Measurements from ENCODE around the gene NFYA. TPM values are rescaled to one million over a fixed set of nuclear protein-coding genes. Genes with fewer than 3 reads are reported as not detected.

NFYA gene
- total RNA-seq, 2 experiments from 2014 or later = 26.7 to 27.3 TPM

DNA sequence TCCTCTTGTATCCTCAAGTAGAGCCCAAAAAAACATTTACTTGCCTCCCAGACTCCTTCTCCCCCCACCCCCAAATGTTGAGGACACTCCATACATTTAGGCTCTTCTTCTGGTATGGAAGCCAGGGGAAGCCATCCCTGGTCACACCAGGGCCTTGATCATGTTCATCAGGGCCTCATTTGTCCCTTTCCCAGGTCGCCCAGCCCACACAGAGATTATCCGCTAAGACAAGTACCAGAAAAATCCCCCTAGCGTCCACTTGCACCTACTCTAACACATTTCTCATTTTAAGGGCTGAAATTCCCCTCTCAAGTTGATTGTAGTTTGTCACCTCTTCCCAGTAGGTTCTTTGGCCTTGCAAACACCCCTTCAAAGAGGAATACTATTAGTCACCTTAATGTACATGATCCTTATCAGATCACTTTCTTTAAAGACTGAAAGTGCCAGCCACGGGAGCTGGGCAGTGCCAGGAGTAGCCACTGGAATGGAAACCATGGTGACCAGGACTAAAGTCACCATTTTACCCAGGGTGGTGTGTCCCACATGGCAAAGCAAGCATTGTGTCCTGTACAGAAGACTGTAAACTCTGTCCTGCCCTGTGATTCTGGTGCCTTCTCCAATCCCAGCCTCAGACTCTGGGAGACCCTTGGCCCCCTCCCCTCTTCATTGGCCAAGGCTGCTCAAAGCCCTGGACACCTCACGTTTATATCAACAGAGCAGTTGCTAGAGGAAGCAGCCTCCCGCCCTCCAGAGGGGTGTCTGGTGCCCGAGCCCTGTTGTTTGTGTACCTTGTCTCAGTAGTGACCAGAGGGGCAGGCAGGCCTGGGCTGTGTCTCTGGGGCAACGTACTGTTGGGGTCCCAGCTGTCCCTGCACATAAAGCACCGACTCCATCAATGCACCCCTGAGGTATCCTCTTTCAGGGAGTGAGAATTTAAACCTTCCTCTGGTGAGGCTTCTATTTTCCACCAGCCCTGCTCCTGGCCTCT, 24.7 kb upstream of the NFYA start:
- CTCF ChIA-PET = no interaction called here

DNA sequence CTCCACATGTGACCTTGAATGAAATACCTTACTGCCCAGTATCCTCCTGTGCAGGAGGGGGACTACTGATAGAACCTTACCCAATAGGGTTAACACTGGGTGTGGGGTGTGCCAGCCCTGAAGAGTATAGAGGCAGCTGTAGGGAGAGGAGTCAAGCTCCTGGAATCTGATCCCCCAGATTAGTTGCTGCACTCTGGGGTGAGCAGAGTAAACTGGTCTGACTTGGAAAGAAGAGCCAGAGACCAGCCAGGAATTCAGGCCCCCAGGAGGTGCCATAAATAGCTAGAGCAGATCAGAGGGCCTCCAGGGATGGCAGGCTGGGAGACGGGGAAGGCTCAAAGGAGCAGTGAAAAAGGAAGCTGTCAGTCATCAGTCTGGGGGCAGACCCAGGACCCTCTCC, 23.3 kb upstream of the NFYA start:
- POLR2A ChIA-PET = no interaction called here
- no peaks in the 10 kb centered on the region for H3K9me3 ChIP-seq (ENCODE audit: control insufficient read depth in 1 of 2, insufficient read depth in 1 of 2, low read length in 2 of 2)
- H3K27ac ChIP-seq (ENCODE audit: low read depth in 1 of 2, low read length in 2 of 2) = no peak overlapping the region
- Mint-ChIP-seq H3K4me3 (no peak overlapping the region), H3K27me3 (no peaks in the 10 kb centered on the region), H3K27ac (no peak overlapping the region), H3K4me1 (ENCODE audit: low read depth) (peaks cover 22% of the 10 kb centered on the region), H3K9me3 (no peaks in the 10 kb centered on the region), H3K36me3 (ENCODE audit: low read depth) (peaks cover 6% of the 10 kb centered on the region)
- TF ChIP-seq, protein P1, sequence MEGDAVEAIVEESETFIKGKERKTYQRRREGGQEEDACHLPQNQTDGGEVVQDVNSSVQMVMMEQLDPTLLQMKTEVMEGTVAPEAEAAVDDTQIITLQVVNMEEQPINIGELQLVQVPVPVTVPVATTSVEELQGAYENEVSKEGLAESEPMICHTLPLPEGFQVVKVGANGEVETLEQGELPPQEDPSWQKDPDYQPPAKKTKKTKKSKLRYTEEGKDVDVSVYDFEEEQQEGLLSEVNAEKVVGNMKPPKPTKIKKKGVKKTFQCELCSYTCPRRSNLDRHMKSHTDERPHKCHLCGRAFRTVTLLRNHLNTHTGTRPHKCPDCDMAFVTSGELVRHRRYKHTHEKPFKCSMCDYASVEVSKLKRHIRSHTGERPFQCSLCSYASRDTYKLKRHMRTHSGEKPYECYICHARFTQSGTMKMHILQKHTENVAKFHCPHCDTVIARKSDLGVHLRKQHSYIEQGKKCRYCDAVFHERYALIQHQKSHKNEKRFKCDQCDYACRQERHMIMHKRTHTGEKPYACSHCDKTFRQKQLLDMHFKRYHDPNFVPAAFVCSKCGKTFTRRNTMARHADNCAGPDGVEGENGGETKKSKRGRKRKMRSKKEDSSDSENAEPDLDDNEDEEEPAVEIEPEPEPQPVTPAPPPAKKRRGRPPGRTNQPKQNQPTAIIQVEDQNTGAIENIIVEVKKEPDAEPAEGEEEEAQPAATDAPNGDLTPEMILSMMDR (IDR thresholded peaks at IDR 0.05) = no peak
- no peak overlapping the region for H3K4me3 ChIP-seq (ENCODE audit: low read length)
- no peaks in the 10 kb centered on the region for H3K27me3 ChIP-seq (ENCODE audit: control insufficient read depth in 1 of 2, insufficient read depth in 2 of 2, low read length in 2 of 2)
- intact Hi-C loops (cut with DNase I, micrococcal nuclease) = no loop called here
- peaks cover 3% of the 10 kb centered on the region for H3K36me3 ChIP-seq (ENCODE audit: insufficient read depth, low read length)
- ATAC-seq (ENCODE audit: poor library complexity) = no peak
- H3K4me1 ChIP-seq (ENCODE audit: insufficient read depth, low read length) = peaks cover 20% of the 10 kb centered on the region
- no peak for DNase-seq
- CTCF ChIA-PET = interaction anchor here (0.6 kb wide), 1 partner anchor 599 kb away, joined by 3 read pairs; no protein-coding TSS in a partner anchor

More for the DNA sequence above, 24.7 kb upstream of the NFYA start:
- intact Hi-C loops (cut with DNase I, micrococcal nuclease) = no loop called here
- TF ChIP-seq, protein P1 (IDR thresholded peaks at IDR 0.05) = no peak
- Mint-ChIP-seq H3K36me3 (ENCODE audit: low read depth) (peaks cover 6% of the 10 kb centered on the region), H3K4me3 (no peak overlapping the region), H3K9me3 (no peaks in the 10 kb centered on the region), H3K4me1 (ENCODE audit: low read depth) (peaks cover 22% of the 10 kb centered on the region), H3K27ac (no peak overlapping the region), H3K27me3 (no peaks in the 10 kb centered on the region)
- no peak for ATAC-seq (ENCODE audit: poor library complexity)
- Histone ChIP-seq H3K9me3 (ENCODE audit: control insufficient read depth in 1 of 2, insufficient read depth in 1 of 2, low read length in 2 of 2) (no peaks in the 10 kb centered on the region), H3K27ac (ENCODE audit: low read depth in 1 of 2, low read length in 2 of 2) (no peak overlapping the region), H3K27me3 (ENCODE audit: control insufficient read depth in 1 of 2, insufficient read depth in 2 of 2, low read length in 2 of 2) (no peaks in the 10 kb centered on the region), H3K4me3 (ENCODE audit: low read length) (no peak overlapping the region), H3K36me3 (ENCODE audit: insufficient read depth, low read length) (peaks cover 3% of the 10 kb centered on the region), H3K4me1 (ENCODE audit: insufficient read depth, low read length) (peaks cover 18% of the 10 kb centered on the region)
- POLR2A ChIA-PET = no interaction called here
- DNase-seq = no peak

DNA sequence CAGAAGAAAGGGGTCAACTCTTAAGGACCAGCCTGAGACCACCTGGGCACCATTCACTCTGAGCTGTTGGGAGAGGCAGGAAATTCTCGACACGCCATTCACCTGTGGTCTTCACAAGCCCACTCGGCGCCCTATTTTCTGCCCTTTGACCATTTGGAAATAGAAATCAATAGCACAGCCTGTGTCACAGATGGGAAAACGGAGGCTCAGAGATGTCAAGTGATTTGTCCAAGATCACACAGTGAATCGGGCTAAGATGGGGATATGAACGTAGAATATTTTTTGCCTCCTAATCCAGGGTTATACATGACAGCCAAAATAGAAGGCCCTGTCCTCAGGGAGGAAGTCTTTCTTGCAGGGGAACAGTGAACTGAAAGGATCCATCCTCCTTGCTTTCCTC, 22.8 kb upstream of the NFYA start:
- no peak overlapping the region for H3K27ac ChIP-seq (ENCODE audit: low read depth in 1 of 2, low read length in 2 of 2)
- no peak overlapping the region for H3K4me3 ChIP-seq (ENCODE audit: low read length)
- Mint-ChIP-seq H3K27me3 (no peaks in the 10 kb centered on the region), H3K4me3 (no peak overlapping the region), H3K36me3 (ENCODE audit: low read depth) (peaks cover 6% of the 10 kb centered on the region), H3K27ac (no peak overlapping the region), H3K9me3 (no peaks in the 10 kb centered on the region), H3K4me1 (ENCODE audit: low read depth) (peaks cover 22% of the 10 kb centered on the region)
- H3K9me3 ChIP-seq (ENCODE audit: control insufficient read depth in 1 of 2, insufficient read depth in 1 of 2, low read length in 2 of 2) = no peaks in the 10 kb centered on the region
- ChIA-PET POLR2A (interaction anchor here (0.9 kb wide), 1 partner anchor 10 kb away, joined by 3 read pairs; no protein-coding TSS in a partner anchor), CTCF (interaction anchor here (0.6 kb wide), 1 partner anchor 598 kb away, joined by 3 read pairs; no protein-coding TSS in a partner anchor)
- TF ChIP-seq, protein P1 (IDR thresholded peaks at IDR 0.05) = no peak
- ATAC-seq (ENCODE audit: poor library complexity) (no peak), DNase-seq (no peak)
- peaks cover 3% of the 10 kb centered on the region for H3K36me3 ChIP-seq (ENCODE audit: insufficient read depth, low read length)
- peaks cover 20% of the 10 kb centered on the region for H3K4me1 ChIP-seq (ENCODE audit: insufficient read depth, low read length)
- no peaks in the 10 kb centered on the region for H3K27me3 ChIP-seq (ENCODE audit: control insufficient read depth in 1 of 2, insufficient read depth in 2 of 2, low read length in 2 of 2)
- intact Hi-C loops (cut with DNase I, micrococcal nuclease) = no loop called here
